LNCAP (cell line): ENCODE data around the gene MGLL.

ENCODE experiments used
- CTCF ChIP-seq: fragments of 450-650 bp; IDR thresholded peaks from 2 replicates; pipeline ENCODE4 v1.5.1; 2017; ENCODE audit warnings: mild to moderate bottlenecking

The MGLL gene

GRCh38 chr3:127809611-127810010 is 12.7 kb downstream of the MGLL start:
- no peak for TF ChIP-seq CTCF

DNA sequence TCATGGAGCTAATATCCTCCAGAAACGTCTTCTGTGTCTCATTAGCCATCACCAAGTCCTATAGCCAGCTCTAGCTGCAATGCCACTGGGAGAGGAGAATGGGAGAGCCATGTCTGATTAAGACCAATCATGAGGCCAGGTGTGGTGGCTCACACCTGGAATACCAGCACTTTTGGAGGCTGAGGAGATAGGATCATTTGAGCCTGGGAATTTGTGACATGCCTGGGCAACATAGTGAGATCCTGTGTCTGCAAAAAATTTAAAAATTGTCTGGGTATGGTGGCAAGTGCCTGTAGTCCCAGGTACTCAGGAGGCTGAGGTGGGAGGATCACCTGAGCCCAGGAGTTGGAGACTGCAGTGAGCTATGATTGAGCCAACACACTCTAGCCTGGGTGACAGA is 13.1 kb downstream of the MGLL start:
- TF ChIP-seq CTCF = no peak

DNA sequence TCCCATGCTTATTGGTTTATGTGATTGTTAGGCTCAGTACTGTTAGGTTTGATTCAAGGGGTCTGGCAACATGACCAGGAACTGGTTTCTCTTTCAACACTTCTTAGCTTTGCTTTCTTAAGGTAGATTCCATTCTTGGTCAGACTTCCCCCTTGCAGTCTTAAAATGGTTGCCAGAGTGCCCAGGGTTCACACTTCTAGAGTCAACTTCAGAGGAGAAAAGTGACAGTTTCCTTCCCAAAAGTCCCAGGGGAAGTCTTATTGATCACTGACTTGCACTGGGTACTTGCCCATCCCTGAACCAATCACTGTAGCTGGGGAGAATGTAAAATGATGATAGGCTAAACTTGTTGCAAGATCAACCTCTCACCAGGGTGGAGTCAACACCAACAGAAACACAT is 14.1 kb downstream of the MGLL start:
- no peak for TF ChIP-seq CTCF

- no peak for TF ChIP-seq CTCF
These were observed 17.1 kb downstream of the MGLL start for GRCh38 chr3:127805026-127805753.

GRCh38 chr3:127804141-127804540 is 18.2 kb downstream of the MGLL start:
- TF ChIP-seq CTCF = no peak

DNA sequence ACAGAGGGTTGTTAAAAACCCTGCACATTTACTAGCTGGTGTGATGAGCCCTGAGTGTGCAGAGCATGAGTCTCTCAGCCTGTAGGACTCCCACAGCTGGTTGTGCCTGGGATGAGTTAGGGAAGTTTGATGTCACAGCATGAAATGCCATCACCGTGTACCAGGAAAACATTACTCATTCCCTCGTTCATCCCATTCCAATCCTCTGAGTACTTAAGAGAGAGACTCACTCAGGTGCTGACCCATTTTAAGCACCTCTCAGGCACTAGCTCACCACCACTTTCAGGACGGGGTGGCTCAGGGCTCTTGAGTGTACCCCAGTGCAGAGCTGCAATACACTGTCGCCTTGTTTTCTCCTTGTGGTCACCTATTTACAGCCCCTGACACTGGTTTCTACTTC is 18.7 kb downstream of the MGLL start:
- TF ChIP-seq CTCF = no peak

GRCh38 chr3:127802606-127803005 is 19.7 kb downstream of the MGLL start:
- no peak for TF ChIP-seq CTCF
